Jurkat, Clone E6-1 (cell line): ENCODE measurements around the gene NR2C2AP. TPM values are rescaled to one million over a fixed set of nuclear protein-coding genes. Genes with fewer than 3 reads are reported as not detected.
"Not testable (repeated sequence)": the region's sequence is repeated elsewhere in the genome, so short reads cannot be mapped to it uniquely, and the experiment has no call there.

Source experiments
- DNase-seq: peaks from one replicate; pipeline ENCODE4 v3.0.0-alpha.2; 2011; ENCODE audit warnings: low read depth, low spot score
- H3K4me3 ChIP-seq: 2 replicates; pipeline ENCODE4 v1.5.1; 2011; ENCODE audit warnings: mild to moderate bottlenecking, low read length, control low read depth, moderate library complexity
- polyA plus RNA-seq: library from polyadenylated mRNA; unstranded; fragments of >200 nt; gene quantifications from one replicate; pipeline ENCODE4 v1.2.1, GENCODE V29; 2012; ENCODE audit warnings: missing spikeins; ENCODE audit not compliant: insufficient read length, insufficient read depth

NR2C2AP gene, protein sequence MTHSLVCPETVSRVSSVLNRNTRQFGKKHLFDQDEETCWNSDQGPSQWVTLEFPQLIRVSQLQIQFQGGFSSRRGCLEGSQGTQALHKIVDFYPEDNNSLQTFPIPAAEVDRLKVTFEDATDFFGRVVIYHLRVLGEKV
- polyA plus RNA-seq: 45.3 TPM

GRCh38 chr19:19203012-19203856, at the start of gene NR2C2AP:
Gene NR2C2AP, minus strand, starts transcription at chr19:19203414. Its CDS starts 354 bp downstream, at chr19:19203060.
- DNase-seq: peak; percentile 92

DNA sequence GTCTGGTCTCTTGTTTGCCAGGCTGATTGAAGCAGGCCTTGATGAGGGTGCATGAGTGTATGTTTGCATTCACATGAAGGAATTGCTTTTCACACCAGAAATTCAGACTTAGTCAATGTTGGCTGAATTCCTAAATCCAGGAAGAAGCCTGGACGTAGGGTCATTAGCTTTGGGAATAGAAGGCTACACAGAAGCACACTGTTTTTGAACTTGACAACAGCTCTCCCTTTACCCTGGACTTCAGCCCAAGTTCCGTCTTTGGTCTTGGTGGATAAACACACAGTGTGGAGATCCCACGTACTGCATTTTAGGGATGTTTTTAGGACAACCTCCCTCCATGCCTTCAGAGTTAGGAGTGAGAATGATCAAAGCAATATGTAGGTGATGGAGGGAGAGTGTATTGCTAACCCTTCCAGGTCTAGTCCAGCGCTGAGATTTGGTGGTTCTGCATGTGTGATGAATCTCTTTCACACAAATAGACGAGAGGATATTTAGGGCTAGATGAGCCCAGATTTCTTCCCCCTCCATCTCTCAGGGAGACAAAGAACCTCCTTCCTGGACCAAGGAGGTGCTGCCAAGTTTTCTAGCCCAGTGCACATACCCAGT, 47.1 kb upstream of the NR2C2AP start:
- no peak overlapping the region for H3K4me3 ChIP-seq
- no peak for DNase-seq

More at GRCh38 chr19:19203012-19203856, at the start of gene NR2C2AP:
- peak within 1 kb of the TSS; percentile 93 for H3K4me3 ChIP-seq

DNA sequence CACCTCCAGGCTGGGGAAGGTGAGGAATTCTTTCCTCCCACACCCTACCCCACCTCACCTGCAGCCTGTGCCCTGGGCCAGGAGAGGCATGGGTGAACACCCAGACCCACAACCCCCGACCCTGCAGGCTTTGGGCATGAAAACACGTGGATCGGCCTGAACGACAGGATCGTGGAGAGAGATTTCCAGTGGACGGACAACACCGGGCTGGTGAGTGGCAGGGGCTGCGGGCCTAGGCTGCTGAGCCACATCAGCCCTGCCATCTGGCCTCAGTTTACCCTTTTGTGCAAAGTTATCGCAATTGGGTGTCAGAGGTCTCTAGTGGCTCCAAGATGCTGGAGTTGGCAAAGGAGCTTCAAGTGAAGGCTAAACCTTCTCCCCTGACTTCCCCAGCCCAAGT, 37.3 kb upstream of the NR2C2AP start:
- no peak overlapping the region for H3K4me3 ChIP-seq
- no peak for DNase-seq

DNA sequence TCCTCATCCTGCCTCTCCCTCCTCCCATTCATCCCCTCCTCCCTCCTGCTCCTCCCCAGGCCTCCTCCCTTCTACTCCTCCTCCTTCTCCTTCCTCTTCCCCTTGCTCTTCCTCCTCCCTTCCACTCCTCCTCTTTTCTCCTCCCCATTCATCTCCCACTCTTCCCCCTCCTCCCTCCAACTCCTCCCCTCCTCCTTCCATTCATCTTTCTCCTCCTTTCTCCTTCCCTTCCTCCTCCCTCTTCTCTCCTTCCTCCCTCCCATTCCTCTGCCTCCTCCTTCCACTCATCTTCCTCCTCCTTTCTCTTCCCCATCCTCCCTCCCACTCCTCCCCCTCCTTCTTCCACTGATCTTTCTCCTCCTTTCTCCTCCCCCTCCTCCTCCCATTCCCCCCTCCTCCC, 36.5 kb upstream of the NR2C2AP start:
- DNase-seq: no peak
- no peak overlapping the region for H3K4me3 ChIP-seq

GRCh38 chr19:19238126-19238894, 35.1 kb upstream of the NR2C2AP start:
- H3K4me3 ChIP-seq: no peak overlapping the region
- no peak for DNase-seq

GRCh38 chr19:19236173-19236572, 33.0 kb upstream of the NR2C2AP start:
- DNase-seq: no peak
- H3K4me3 ChIP-seq: no peak overlapping the region

GRCh38 chr19:19234220-19234816, 31.1 kb upstream of the NR2C2AP start:
- H3K4me3 ChIP-seq: no peak overlapping the region
- no peak for DNase-seq

GRCh38 chr19:19232261-19232721, 29.1 kb upstream of the NR2C2AP start:
- no peak overlapping the region for H3K4me3 ChIP-seq
- DNase-seq: no peak

DNA sequence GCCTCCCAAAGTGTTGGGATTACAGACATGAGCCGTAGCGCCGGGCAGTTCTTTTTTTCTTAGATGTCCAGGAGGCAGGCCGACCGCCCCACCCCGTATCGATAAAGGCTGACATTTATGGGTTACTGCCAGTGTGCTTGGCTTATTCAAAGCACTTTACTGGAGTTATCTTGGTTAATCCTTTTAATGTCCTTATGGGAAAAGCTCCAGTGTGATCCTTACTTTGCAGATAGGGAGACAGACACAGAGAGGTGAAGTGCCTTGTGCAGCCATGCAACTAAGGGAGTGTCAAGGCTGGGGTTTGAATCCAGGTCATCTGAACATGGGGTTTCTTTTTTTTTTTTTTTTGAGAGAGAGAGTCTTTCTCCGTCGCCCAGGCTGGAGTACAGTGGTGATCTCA, 27.8 kb upstream of the NR2C2AP start:
- no peak overlapping the region for H3K4me3 ChIP-seq
- DNase-seq: no peak

DNA sequence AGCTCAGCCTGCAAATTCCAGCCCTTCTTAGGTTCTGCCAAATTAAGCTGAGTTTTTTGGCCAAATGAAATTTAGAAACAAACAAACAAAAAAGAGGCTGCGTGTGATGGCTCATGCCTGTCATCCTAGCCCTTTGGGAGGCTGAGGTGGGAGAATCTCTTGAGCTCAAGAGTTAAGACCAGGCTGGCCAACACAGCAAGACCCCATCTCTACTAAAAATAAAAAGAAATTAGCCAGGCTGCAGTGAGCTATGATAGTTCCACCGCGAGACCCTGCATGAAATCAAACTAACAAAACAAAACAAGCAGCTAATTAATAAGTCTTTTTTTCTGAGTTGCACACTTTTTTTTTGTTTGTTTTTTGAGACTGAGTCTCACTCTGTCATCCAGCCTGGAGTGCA, 26.5 kb upstream of the NR2C2AP start:
- DNase-seq: no peak

GRCh38 chr19:19227217-19227616, 24.0 kb upstream of the NR2C2AP start:
- no peak overlapping the region for H3K4me3 ChIP-seq
- DNase-seq: no peak

More for the DNA sequence above, 26.5 kb upstream of the NR2C2AP start:
- no peak overlapping the region for H3K4me3 ChIP-seq

GRCh38 chr19:19226663-19227062, 23.4 kb upstream of the NR2C2AP start:
- no peak for DNase-seq
- no peak overlapping the region for H3K4me3 ChIP-seq

DNA sequence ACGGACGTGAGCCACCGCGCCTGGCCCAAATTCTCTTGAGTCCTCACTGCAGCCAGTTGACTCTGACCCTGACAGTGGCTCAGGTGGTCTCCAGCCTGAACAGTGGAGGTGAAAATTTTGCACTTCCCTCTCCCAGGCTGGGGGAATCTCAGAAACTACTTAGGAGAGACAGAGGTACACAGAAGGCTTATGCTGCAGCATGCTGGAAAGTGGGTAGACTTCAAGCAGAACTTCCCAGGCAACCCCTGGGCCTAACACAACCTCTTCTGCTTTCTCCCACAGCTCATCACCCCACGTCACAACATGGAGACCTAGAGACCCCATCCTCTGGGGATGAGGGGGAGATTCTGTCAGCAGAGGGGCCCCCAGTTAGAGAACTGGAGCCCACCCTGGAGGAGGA, 23.0 kb upstream of the NR2C2AP start:
- no peak for DNase-seq
- H3K4me3 ChIP-seq: no peak overlapping the region

DNA sequence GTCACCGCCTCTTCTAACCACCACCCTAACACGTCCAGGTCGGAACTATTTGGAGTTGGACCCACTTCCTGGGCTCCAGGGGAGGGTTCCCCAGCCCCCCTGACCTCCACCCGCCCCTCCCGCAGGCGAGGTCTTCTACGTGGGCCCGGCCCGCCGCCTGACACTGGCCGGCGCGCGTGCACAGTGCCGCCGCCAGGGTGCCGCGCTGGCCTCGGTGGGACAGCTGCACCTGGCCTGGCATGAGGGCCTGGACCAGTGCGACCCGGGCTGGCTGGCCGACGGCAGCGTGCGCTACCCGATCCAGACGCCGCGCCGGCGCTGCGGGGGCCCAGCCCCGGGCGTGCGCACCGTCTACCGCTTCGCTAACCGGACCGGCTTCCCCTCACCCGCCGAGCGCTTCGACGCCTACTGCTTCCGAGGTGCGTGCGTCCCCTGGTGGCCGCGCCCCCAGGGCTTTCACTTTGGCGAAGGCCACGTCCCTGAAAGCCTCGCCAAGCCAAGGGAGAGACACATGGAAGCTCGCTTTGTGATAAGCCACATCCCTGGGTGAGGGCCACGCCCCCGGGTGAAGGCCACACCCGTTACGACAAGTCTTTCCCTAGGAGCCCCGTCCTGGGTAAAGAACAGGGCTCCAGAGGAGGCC, 21.8 kb upstream of the NR2C2AP start:
- H3K4me3 ChIP-seq: peak overlapping the region; percentile 41
- peak; percentile 57 for DNase-seq

- no peak overlapping the region; the same call in 1 of the 2 replicates for H3K4me3 ChIP-seq
- no peak for DNase-seq
Measured at GRCh38 chr19:19224150-19224851, 21.1 kb upstream of the NR2C2AP start.

- H3K4me3 ChIP-seq: no peak overlapping the region
- DNase-seq: no peak
Measured at GRCh38 chr19:19223636-19224035, 20.4 kb upstream of the NR2C2AP start.

DNA sequence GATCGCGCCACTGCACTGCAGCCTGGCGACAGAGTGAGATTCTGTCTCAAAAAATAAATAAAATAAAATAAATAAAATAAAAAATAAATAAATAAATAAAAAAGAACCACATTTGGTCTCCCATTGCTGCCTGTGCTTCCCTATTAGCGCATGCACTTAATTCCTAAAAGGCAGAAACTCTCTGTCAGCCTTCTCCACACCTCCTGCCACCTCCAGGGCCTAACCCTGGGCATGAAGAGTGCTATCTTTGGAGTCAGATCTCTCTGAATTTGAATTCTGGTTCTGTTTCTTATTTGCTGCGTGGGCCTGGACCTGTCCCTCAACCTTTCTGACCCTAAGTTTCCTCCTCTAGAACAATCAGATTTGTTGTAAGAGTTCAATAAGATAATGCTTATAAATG, 19.8 kb upstream of the NR2C2AP start:
- DNase-seq: no peak
- no peak overlapping the region for H3K4me3 ChIP-seq

GRCh38 chr19:19221000-19221399, 17.8 kb upstream of the NR2C2AP start:
- DNase-seq, H3K4me3 ChIP-seq: not testable (repeated sequence)
